Activated CD4-positive, CD25-positive, alpha-beta regulatory T cell treated with anti-CD3 and anti-CD28 coated beads, Interleukin-2, amount 50 U/mL, for 72 hours (primary cell): ENCODE data around the gene MYO10.
"Not testable (repeated sequence)": the region's sequence is repeated elsewhere in the genome, so short reads cannot be mapped to it uniquely, and the experiment has no call there.

Experiments
- DNase-seq: peaks from one replicate; pipeline ENCODE4 v3.0.0; 2021

Gene MYO10

GRCh38 chr5:16858151-16858550, 77.9 kb downstream of the MYO10 start:
- DNase-seq = no peak

- DNase-seq = no peak
Observed at GRCh38 chr5:16857635-16858034, 78.5 kb downstream of the MYO10 start.

- DNase-seq = no peak
Observed at GRCh38 chr5:16856531-16856930, 79.6 kb downstream of the MYO10 start.

GRCh38 chr5:16855898-16856297, 80.2 kb downstream of the MYO10 start:
- DNase-seq = no peak

- no peak for DNase-seq
Observed at GRCh38 chr5:16855485-16855884, 80.6 kb downstream of the MYO10 start.

- no peak for DNase-seq
Observed at GRCh38 chr5:16854351-16854750, 81.7 kb downstream of the MYO10 start.

GRCh38 chr5:16853518-16853917, 82.6 kb downstream of the MYO10 start:
- DNase-seq = no peak

- no peak for DNase-seq
Observed at GRCh38 chr5:16852251-16853005, 83.7 kb downstream of the MYO10 start.

- no peak for DNase-seq
Observed at GRCh38 chr5:16849775-16850174, 86.3 kb downstream of the MYO10 start.

GRCh38 chr5:16849181-16849580, 86.9 kb downstream of the MYO10 start:
- no peak for DNase-seq

- DNase-seq = no peak
Observed at GRCh38 chr5:16844952-16845351, 91.1 kb downstream of the MYO10 start.

- no peak for DNase-seq
Observed at GRCh38 chr5:16842896-16843295, 93.2 kb downstream of the MYO10 start.

- DNase-seq = no peak
Observed at GRCh38 chr5:16841416-16841815, 94.7 kb downstream of the MYO10 start.

- DNase-seq = no peak
Observed at GRCh38 chr5:16837305-16837704, 98.8 kb downstream of the MYO10 start.

GRCh38 chr5:16834029-16834428, 102.1 kb downstream of the MYO10 start:
- no peak for DNase-seq

GRCh38 chr5:16831326-16831725, 104.8 kb downstream of the MYO10 start:
- not testable (repeated sequence) for DNase-seq

- DNase-seq = no peak
Observed at GRCh38 chr5:16827755-16828154, 108.3 kb downstream of the MYO10 start.

GRCh38 chr5:16826379-16827125, 109.5 kb downstream of the MYO10 start:
- DNase-seq = no peak

GRCh38 chr5:16819522-16820167, 116.4 kb downstream of the MYO10 start:
- no peak for DNase-seq

GRCh38 chr5:16815432-16815831, 120.7 kb downstream of the MYO10 start:
- no peak for DNase-seq

GRCh38 chr5:16812911-16813310, 123.2 kb downstream of the MYO10 start:
- DNase-seq = no peak

- no peak for DNase-seq
Observed at GRCh38 chr5:16812448-16812847, 123.6 kb downstream of the MYO10 start.

- no peak for DNase-seq
Observed at GRCh38 chr5:16810208-16810854, 125.8 kb downstream of the MYO10 start.
